OCI-LY7 (cell line): ENCODE results near the gene CMIP. TPM values are rescaled to one million over a fixed set of nuclear protein-coding genes. Genes with fewer than 3 reads are reported as not detected.

Source experiments
- BruUV-seq: library from RNA; stranded (reverse); fragments of 400-500 nt; replicated peaks from 2 replicates; lab custom pipeline; 2021; lab: Mats Ljungman, UMichigan
- CTCF ChIA-PET: fragments of 300-600 bp; sonication (Branson Sonifier 250); formaldehyde crosslinking; loops from one replicate; lab custom pipeline; 2022; ENCODE audit warnings: antibody characterized with exemption; ENCODE audit not compliant: unreplicated experiment; lab: Charles Lee
- POLR2A ChIA-PET: fragments of 300-600 bp; sonication (Branson Sonifier 250); formaldehyde crosslinking; loops from one replicate; lab custom pipeline; 2022; ENCODE audit warnings: antibody characterized with exemption; lab: Charles Lee
- DNase-seq: peaks from one replicate; pipeline ENCODE4 v3.0.0-alpha.2; 2015; ENCODE audit warnings: low spot score
- H2AFZ ChIP-seq: fragments of 200-600 bp; sonication (generic), shearing (Covaris generic); 2 replicates; pipeline ENCODE4 v1.6.1; 2014; ENCODE audit warnings: mild to moderate bottlenecking, antibody characterized with exemption, low read length, moderate library complexity
- H3K27ac ChIP-seq: fragments of 200-600 bp; sonication (generic); 2 replicates; pipeline ENCODE4 v1.5.1; 2014; ENCODE audit warnings: mixed run types, low read depth, mild to moderate bottlenecking, moderate library complexity, low read length, inconsistent platforms; ENCODE audit not compliant: poor library complexity, severe bottlenecking
- H3K36me3 ChIP-seq: fragments of 200-600 bp; sonication (generic); 2 replicates; pipeline ENCODE4 v1.6.1; 2014; ENCODE audit warnings: mild to moderate bottlenecking, antibody characterized with exemption, low read length, moderate library complexity, mixed read lengths; ENCODE audit not compliant: insufficient read depth
- H3K4me1 ChIP-seq: fragments of 200-600 bp; sonication (generic); 2 replicates; pipeline ENCODE4 v1.5.1; 2014; ENCODE audit warnings: mild to moderate bottlenecking, low read length; ENCODE audit not compliant: insufficient read depth, poor library complexity, severe bottlenecking
- H3K4me2 ChIP-seq: fragments of 200-600 bp; sonication (generic); 2 replicates; pipeline ENCODE4 v1.6.1; 2014; ENCODE audit warnings: mild to moderate bottlenecking, low read length
- H3K4me3 ChIP-seq: fragments of 200-600 bp; sonication (generic); 2 replicates; pipeline ENCODE4 v1.5.1; 2014; ENCODE audit warnings: mild to moderate bottlenecking, low read depth, low read length; ENCODE audit not compliant: poor library complexity, severe bottlenecking
- H3K79me2 ChIP-seq: fragments of 200-600 bp; sonication (generic); 2 replicates; pipeline ENCODE4 v1.6.1; 2016; ENCODE audit warnings: low read depth, mild to moderate bottlenecking, low read length, moderate library complexity, mixed read lengths; ENCODE audit not compliant: insufficient read depth
- H3K9me2 ChIP-seq: fragments of 200-600 bp; sonication (generic); 2 replicates; pipeline ENCODE4 v1.6.1; 2016; ENCODE audit warnings: mild to moderate bottlenecking, low read length, mixed read lengths; ENCODE audit not compliant: insufficient read depth
- H3K9me3 ChIP-seq: fragments of 200-600 bp; sonication (generic); 2 replicates; pipeline ENCODE4 v1.6.1; 2014; ENCODE audit warnings: mild to moderate bottlenecking, mixed run types, low read length, mixed read lengths
- H4K20me1 ChIP-seq: fragments of 200-600 bp; sonication (generic); 2 replicates; pipeline ENCODE4 v1.6.1; 2014; ENCODE audit warnings: mild to moderate bottlenecking, antibody characterized with exemption, low read length, moderate library complexity, mixed read lengths; ENCODE audit not compliant: insufficient read depth
- EZH2phosphoT487 ChIP-seq: fragments of 200-600 bp; sonication (generic); IDR thresholded peaks from 2 replicates; pipeline ENCODE4 v1.6.1; 2018; ENCODE audit warnings: low read depth, borderline replicate concordance, mild to moderate bottlenecking, mixed run types, antibody characterized with exemption, low read length, moderate library complexity, mixed read lengths
- intact Hi-C: fragments of 100-400 bp; cut with micrococcal nuclease; formaldehyde crosslinking; loops from one replicate; pipeline ENCODE4 v1.10.0; 2022; ENCODE audit not compliant: unreplicated experiment
- total RNA-seq, 2 experiments: library from RNA; depleted of rRNA in 1 of 2; stranded (reverse); fragments of >200 nt in 1 of 2; shearing (Covaris generic) in 1 of 2; gene quantifications; 2 replicates each; pipeline ENCODE4 v1.2.3, GENCODE V29; 2014 to 2022
- TF ChIP-seq, protein P1 (sequence below): fragments of 200-600 bp; sonication (generic); conservative IDR thresholded peaks from 2 replicates; pipeline ENCODE4 v1.5.1; 2014; ENCODE audit warnings: mild to moderate bottlenecking, antibody characterized with exemption, low read length, moderate library complexity, mixed read lengths

CMIP gene
- total RNA-seq, 2 experiments from 2014 or later = 15.4 to 70.3 TPM

DNA sequence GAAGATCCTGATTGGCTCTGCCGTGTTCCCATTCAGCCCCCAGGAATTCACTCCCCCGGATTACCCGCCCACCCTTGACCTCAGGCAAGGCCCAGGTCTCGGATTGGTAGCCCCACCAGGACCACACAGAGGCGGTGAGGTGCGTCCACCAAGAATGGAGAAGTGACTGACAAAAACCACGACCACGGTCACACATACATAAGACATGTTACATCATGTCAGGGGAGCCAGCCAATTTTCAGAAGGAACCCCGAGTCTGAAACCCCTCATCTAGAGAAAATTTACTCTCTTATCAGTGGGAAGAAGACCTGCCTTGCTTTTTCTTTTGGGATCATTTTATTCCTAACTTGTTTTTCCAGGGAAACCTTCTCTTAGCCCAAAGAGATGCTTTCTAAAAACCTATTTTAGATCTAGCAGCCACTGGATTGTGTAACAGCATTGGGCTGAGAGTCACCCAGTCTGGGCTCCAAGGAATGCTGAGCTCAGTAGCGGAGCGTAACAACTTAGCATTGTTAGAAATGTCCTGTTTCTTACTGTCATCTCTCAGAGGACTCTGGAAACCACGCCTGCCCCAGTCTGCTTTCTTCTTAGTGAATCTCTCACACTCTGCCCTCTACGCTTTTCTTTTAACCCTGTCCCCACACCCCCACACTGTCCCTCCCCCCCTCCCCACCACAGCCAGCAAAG, 164.1 kb downstream of the CMIP start:
- ChIA-PET CTCF (no interaction called here), POLR2A (no interaction called here)
- H3K9me2 ChIP-seq = no peaks in the 10 kb centered on the region
- peaks cover 25% of the 10 kb centered on the region; the same call in 1 of the 2 replicates for H3K36me3 ChIP-seq
- no peaks in the 10 kb centered on the region for H3K9me3 ChIP-seq
- no TSS peak for BruUV-seq
- TF ChIP-seq EZH2phosphoT487 = no peak
- TF ChIP-seq, protein P1, sequence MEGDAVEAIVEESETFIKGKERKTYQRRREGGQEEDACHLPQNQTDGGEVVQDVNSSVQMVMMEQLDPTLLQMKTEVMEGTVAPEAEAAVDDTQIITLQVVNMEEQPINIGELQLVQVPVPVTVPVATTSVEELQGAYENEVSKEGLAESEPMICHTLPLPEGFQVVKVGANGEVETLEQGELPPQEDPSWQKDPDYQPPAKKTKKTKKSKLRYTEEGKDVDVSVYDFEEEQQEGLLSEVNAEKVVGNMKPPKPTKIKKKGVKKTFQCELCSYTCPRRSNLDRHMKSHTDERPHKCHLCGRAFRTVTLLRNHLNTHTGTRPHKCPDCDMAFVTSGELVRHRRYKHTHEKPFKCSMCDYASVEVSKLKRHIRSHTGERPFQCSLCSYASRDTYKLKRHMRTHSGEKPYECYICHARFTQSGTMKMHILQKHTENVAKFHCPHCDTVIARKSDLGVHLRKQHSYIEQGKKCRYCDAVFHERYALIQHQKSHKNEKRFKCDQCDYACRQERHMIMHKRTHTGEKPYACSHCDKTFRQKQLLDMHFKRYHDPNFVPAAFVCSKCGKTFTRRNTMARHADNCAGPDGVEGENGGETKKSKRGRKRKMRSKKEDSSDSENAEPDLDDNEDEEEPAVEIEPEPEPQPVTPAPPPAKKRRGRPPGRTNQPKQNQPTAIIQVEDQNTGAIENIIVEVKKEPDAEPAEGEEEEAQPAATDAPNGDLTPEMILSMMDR = no peak
- 0 out of 2 replicates have a peak, but pooled peaks cover 1% of the 10 kb centered on the region for H4K20me1 ChIP-seq
- H3K27ac ChIP-seq = no peak overlapping the region
- no peak overlapping the region for H2AFZ ChIP-seq
- H3K79me2 ChIP-seq = no peaks in the 10 kb centered on the region
- peaks cover 28% of the 10 kb centered on the region for H3K4me1 ChIP-seq
- DNase-seq = peak; percentile 36
- intact Hi-C loops = no loop called here
- H3K4me2 ChIP-seq = peak overlapping the region; percentile 65
- no peak overlapping the region for H3K4me3 ChIP-seq

DNA sequence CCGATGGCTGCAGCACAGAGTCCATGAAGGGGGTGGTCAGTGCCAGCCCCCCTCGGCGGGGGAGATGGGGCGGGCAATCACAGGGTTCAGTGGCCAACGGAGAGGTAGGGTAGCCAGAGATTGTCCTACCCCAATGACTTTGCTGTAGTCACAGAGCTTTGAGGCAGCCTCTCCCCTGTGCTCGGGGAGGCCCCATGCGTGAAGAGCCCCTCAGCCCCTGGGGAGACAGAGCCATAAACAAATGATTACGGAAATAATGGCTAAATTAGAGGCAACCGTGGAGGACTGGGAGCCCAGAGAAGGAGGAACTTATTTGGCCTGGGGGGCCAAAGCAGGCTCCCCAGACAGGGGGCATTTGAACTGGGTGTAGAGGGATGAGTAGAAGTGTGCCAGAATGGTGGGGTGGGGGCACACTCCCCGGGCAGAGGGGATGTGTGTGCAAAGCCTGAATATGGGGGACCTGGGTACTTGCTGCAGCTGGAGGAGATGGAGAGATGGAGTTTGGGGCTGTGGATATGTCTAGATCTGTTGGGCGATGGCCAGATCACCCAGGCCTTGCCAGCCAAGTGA, 164.8 kb downstream of the CMIP start:
- CTCF ChIA-PET = no interaction called here
- intact Hi-C loops = no loop called here

More for the DNA sequence above, 164.8 kb downstream of the CMIP start:
- H3K4me1 ChIP-seq = peaks cover 28% of the 10 kb centered on the region
- POLR2A ChIA-PET = no interaction called here
- peak; percentile 36 for DNase-seq
- H3K9me2 ChIP-seq = no peaks in the 10 kb centered on the region
- no peaks in the 10 kb centered on the region for H3K79me2 ChIP-seq
- no peak overlapping the region for H3K27ac ChIP-seq
- TF ChIP-seq EZH2phosphoT487 = no peak
- TF ChIP-seq, protein P1 = no peak
- H4K20me1 ChIP-seq = no peaks in the 10 kb centered on the region
- no TSS peak for BruUV-seq
- no peak overlapping the region for H2AFZ ChIP-seq
- H3K36me3 ChIP-seq = peaks cover 25% of the 10 kb centered on the region; the same call in 1 of the 2 replicates
- no peaks in the 10 kb centered on the region for H3K9me3 ChIP-seq
- peak overlapping the region; percentile 65 for H3K4me2 ChIP-seq
- peak overlapping the region; percentile 19 for H3K4me3 ChIP-seq
